ENCODE data around the gene ZFAND3. TPM values are rescaled to one million over a fixed set of nuclear protein-coding genes. Genes with fewer than 3 reads are reported as not detected.
A peak's percentile ranks its signal among the peaks of the same experiment; 100 is the strongest.

Gene ZFAND3
- total RNA-seq, 2 experiments from 2014 or later = 8.3 to 33.8 TPM

DNA sequence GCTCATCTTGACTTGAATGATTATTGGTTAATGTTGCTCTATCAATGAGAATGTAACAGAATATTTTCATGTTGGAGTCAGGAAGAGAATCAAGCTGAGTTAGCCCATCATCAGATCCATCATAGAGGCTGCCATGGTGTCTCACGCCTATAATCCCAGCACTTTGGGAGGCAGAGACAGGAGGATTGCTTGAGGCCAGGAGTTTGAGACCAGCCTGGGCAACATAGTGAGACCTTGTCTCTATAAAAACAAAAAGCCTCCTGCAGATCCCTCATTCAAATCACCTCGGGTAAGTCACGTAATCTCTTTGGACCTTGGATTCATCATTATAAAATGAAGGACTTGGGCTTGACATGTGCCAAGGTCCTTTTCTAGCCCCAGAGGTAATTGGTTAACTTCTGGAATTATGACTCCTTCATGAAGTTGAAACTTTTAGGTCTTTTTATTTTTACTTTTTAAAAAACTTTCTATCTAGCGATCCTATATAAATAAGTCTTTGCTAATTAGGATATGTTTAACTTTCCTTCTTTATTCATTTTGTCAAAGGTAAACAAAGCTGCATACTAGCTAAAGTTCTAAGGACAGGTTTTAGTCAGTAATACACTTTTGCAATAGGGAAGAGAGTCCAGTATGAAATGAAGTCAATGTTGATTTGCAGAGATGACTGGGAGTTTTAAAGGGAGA lies 110.9 kb downstream of the ZFAND3 start:
- ChIA-PET CTCF (ENCODE audit: unreplicated experiment) (no interaction called here), POLR2A (interaction anchor here (1.2 kb wide), 3 partner anchors 13 to 224 kb away, joined by 3 read pairs; no protein-coding TSS in a partner anchor)
- Histone ChIP-seq H3K4me3 (ENCODE audit: low read depth, low read length, poor library complexity, severe bottlenecking) (no peak overlapping the region), H3K4me1 (ENCODE audit: insufficient read depth, low read length, poor library complexity, severe bottlenecking) (no peaks in the 10 kb centered on the region), H4K20me1 (ENCODE audit: insufficient read depth, low read length) (no peaks in the 10 kb centered on the region), H3K36me3 (ENCODE audit: insufficient read depth, low read length) (no peaks in the 10 kb centered on the region), H3K79me2 (ENCODE audit: insufficient read depth, low read depth, low read length) (no peaks in the 10 kb centered on the region), H3K4me2 (ENCODE audit: low read length) (no peak overlapping the region), H3K9me3 (ENCODE audit: low read length) (no peaks in the 10 kb centered on the region), H2AFZ (ENCODE audit: low read length) (no peak overlapping the region), H3K27ac (ENCODE audit: low read depth, low read length, poor library complexity, severe bottlenecking) (no peak overlapping the region), H3K9me2 (ENCODE audit: insufficient read depth, low read length) (no peaks in the 10 kb centered on the region)
- no peak for TF ChIP-seq EZH2phosphoT487 (IDR thresholded peaks at IDR 0.05; ENCODE audit: borderline replicate concordance, low read depth, low read length)
- TF ChIP-seq, protein P1, sequence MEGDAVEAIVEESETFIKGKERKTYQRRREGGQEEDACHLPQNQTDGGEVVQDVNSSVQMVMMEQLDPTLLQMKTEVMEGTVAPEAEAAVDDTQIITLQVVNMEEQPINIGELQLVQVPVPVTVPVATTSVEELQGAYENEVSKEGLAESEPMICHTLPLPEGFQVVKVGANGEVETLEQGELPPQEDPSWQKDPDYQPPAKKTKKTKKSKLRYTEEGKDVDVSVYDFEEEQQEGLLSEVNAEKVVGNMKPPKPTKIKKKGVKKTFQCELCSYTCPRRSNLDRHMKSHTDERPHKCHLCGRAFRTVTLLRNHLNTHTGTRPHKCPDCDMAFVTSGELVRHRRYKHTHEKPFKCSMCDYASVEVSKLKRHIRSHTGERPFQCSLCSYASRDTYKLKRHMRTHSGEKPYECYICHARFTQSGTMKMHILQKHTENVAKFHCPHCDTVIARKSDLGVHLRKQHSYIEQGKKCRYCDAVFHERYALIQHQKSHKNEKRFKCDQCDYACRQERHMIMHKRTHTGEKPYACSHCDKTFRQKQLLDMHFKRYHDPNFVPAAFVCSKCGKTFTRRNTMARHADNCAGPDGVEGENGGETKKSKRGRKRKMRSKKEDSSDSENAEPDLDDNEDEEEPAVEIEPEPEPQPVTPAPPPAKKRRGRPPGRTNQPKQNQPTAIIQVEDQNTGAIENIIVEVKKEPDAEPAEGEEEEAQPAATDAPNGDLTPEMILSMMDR (conservative IDR thresholded peaks at IDR 0.05; ENCODE audit: low read length) = no peak
- no TSS peak for BruUV-seq (replicated peaks)
- intact Hi-C loops (cut with micrococcal nuclease; ENCODE audit: unreplicated experiment) = no loop called here
- no peak for DNase-seq (ENCODE audit: low spot score)

DNA sequence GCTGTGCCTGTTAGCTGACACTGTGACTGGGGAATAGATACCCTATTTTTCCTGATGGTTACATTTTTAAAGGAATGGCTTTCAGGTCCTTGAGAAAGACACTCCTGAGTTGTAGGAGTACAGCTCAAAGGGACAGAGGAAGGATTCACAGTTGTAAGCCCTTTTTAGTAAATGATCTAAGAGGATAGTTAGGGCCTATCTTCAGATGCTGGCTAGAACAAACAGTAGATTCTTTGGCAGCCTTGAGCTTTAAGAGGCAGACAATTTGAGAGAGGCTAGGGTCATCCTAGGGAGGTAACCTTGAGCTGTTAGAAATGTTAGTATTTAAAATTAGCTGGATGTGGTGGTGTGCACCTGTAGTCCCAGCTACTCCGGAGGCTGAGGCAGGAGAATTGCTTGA lies 111.5 kb downstream of the ZFAND3 start:
- Histone ChIP-seq H2AFZ (ENCODE audit: low read length) (no peak overlapping the region), H3K27ac (ENCODE audit: low read depth, low read length, poor library complexity, severe bottlenecking) (no peak overlapping the region), H3K9me3 (ENCODE audit: low read length) (no peaks in the 10 kb centered on the region), H3K9me2 (ENCODE audit: insufficient read depth, low read length) (no peaks in the 10 kb centered on the region), H3K4me2 (ENCODE audit: low read length) (no peak overlapping the region), H4K20me1 (ENCODE audit: insufficient read depth, low read length) (no peaks in the 10 kb centered on the region), H3K79me2 (ENCODE audit: insufficient read depth, low read depth, low read length) (no peaks in the 10 kb centered on the region), H3K4me3 (ENCODE audit: low read depth, low read length, poor library complexity, severe bottlenecking) (no peak overlapping the region), H3K36me3 (ENCODE audit: insufficient read depth, low read length) (no peaks in the 10 kb centered on the region), H3K4me1 (ENCODE audit: insufficient read depth, low read length, poor library complexity, severe bottlenecking) (no peaks in the 10 kb centered on the region)
- no peak for DNase-seq (ENCODE audit: low spot score)
- intact Hi-C loops (cut with micrococcal nuclease; ENCODE audit: unreplicated experiment) = no loop called here
- TSS peak; percentile 29 for BruUV-seq (replicated peaks)
- ChIA-PET POLR2A (interaction anchor here (0.5 to 1.2 kb wide), 2 partner anchors 224 to 271 kb away, joined by 3 read pairs; no protein-coding TSS in a partner anchor), CTCF (ENCODE audit: unreplicated experiment) (no interaction called here)
- TF ChIP-seq, protein P1 (conservative IDR thresholded peaks at IDR 0.05; ENCODE audit: low read length) = no peak
- no peak for TF ChIP-seq EZH2phosphoT487 (IDR thresholded peaks at IDR 0.05; ENCODE audit: borderline replicate concordance, low read depth, low read length)

DNA sequence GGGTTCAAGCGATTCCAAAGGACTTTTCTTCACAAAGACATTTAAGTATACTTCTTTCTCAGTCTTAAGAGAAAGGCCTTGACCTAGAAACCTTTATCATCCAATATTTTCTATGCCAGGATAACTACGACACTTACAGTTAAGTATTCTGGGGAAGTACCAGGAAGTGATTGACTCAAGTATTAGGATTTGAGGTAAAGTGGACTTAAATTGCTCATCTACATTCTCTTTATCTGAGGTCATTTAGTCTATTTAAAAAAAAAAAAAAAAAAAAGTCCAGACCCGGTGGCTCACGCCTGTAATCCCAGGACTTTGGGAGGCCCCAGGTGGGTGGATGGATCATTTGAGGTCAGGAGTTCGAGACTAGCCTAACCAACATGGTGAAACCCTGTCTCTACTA lies 114.7 kb downstream of the ZFAND3 start:
- Histone ChIP-seq H3K9me2 (ENCODE audit: insufficient read depth, low read length) (no peaks in the 10 kb centered on the region), H3K4me2 (ENCODE audit: low read length) (no peak overlapping the region), H3K79me2 (ENCODE audit: insufficient read depth, low read depth, low read length) (no peaks in the 10 kb centered on the region), H3K27ac (ENCODE audit: low read depth, low read length, poor library complexity, severe bottlenecking) (no peak overlapping the region), H3K36me3 (ENCODE audit: insufficient read depth, low read length) (no peaks in the 10 kb centered on the region), H4K20me1 (ENCODE audit: insufficient read depth, low read length) (no peaks in the 10 kb centered on the region), H2AFZ (ENCODE audit: low read length) (no peak overlapping the region), H3K9me3 (ENCODE audit: low read length) (no peaks in the 10 kb centered on the region), H3K4me1 (ENCODE audit: insufficient read depth, low read length, poor library complexity, severe bottlenecking) (peaks cover 9% of the 10 kb centered on the region), H3K4me3 (ENCODE audit: low read depth, low read length, poor library complexity, severe bottlenecking) (no peak overlapping the region)
- DNase-seq (ENCODE audit: low spot score) = no peak
- intact Hi-C loops (cut with micrococcal nuclease; ENCODE audit: unreplicated experiment) = no loop called here
- ChIA-PET POLR2A (interaction anchor here (0.6 to 0.7 kb wide), 5 partner anchors 10 to 1349 kb away, joined by 3 to 6 read pairs (median 4); no protein-coding TSS in a partner anchor), CTCF (ENCODE audit: unreplicated experiment) (no interaction called here)
- BruUV-seq (replicated peaks) = no TSS peak
- TF ChIP-seq, protein P1 (conservative IDR thresholded peaks at IDR 0.05; ENCODE audit: low read length) = no peak
- TF ChIP-seq EZH2phosphoT487 (IDR thresholded peaks at IDR 0.05; ENCODE audit: borderline replicate concordance, low read depth, low read length) = no peak

Measured in OCI-LY7 (cell line).